ENCODE measurements around the gene NFAM1.

NFAM1 gene

GRCh38 chr22:42461511-42461910 lies 29.3 kb upstream of the NFAM1 start:
- Histone ChIP-seq H3K27ac (no peak overlapping the region), H4K20me1 (ENCODE audit: insufficient read depth) (no peaks in the 10 kb centered on the region), H3K4me2 (no peak overlapping the region), H3K36me3 (ENCODE audit: insufficient read depth) (no peaks in the 10 kb centered on the region), H3K9ac (no peak overlapping the region), H3K27me3 (ENCODE audit: insufficient read depth, low read depth) (no peaks in the 10 kb centered on the region; the same call in 1 of the 2 replicates), H3K4me3 (IDR thresholded peaks at IDR 0.05; ENCODE audit: insufficient read depth, low read depth, low read length) (no peak overlapping the region), H3K79me2 (ENCODE audit: insufficient read depth, low read depth) (no peaks in the 10 kb centered on the region), H3K4me1 (ENCODE audit: low read depth, poor library complexity, severe bottlenecking) (no peaks in the 10 kb centered on the region), H2AFZ (ENCODE audit: low read depth) (no peak overlapping the region)
- TF ChIP-seq CTCF (conservative IDR thresholded peaks at IDR 0.05; ENCODE audit: low read depth, low read length): no peak

GRCh38 chr22:42459287-42460063 lies 27.3 kb upstream of the NFAM1 start:
- no peak overlapping the region for H3K4me2 ChIP-seq
- no peak overlapping the region for H2AFZ ChIP-seq (ENCODE audit: low read depth)
- H3K27me3 ChIP-seq (ENCODE audit: insufficient read depth, low read depth): no peaks in the 10 kb centered on the region; the same call in 1 of the 2 replicates

GRCh38 chr22:42452916-42453315 lies 20.7 kb upstream of the NFAM1 start:
- Histone ChIP-seq H3K4me2 (no peak overlapping the region), H3K4me3 (IDR thresholded peaks at IDR 0.05; ENCODE audit: insufficient read depth, low read depth, low read length) (no peak overlapping the region), H3K27ac (no peak overlapping the region), H3K9ac (no peak overlapping the region), H3K79me2 (ENCODE audit: insufficient read depth, low read depth) (no peaks in the 10 kb centered on the region), H3K4me1 (ENCODE audit: low read depth, poor library complexity, severe bottlenecking) (no peaks in the 10 kb centered on the region), H4K20me1 (ENCODE audit: insufficient read depth) (no peaks in the 10 kb centered on the region), H3K36me3 (ENCODE audit: insufficient read depth) (no peaks in the 10 kb centered on the region), H3K27me3 (ENCODE audit: insufficient read depth, low read depth) (no peaks in the 10 kb centered on the region; the same call in 1 of the 2 replicates), H2AFZ (ENCODE audit: low read depth) (no peak overlapping the region)
- no peak for TF ChIP-seq CTCF (conservative IDR thresholded peaks at IDR 0.05; ENCODE audit: low read depth, low read length)

More at GRCh38 chr22:42459287-42460063, 27.3 kb upstream of the NFAM1 start:
- no peak for TF ChIP-seq CTCF (conservative IDR thresholded peaks at IDR 0.05; ENCODE audit: low read depth, low read length)
- H3K27ac ChIP-seq: no peak overlapping the region
- H3K4me1 ChIP-seq (ENCODE audit: low read depth, poor library complexity, severe bottlenecking): no peaks in the 10 kb centered on the region
- H3K9ac ChIP-seq: no peak overlapping the region
- no peaks in the 10 kb centered on the region for H3K79me2 ChIP-seq (ENCODE audit: insufficient read depth, low read depth)
- H3K36me3 ChIP-seq (ENCODE audit: insufficient read depth): no peaks in the 10 kb centered on the region
- H4K20me1 ChIP-seq (ENCODE audit: insufficient read depth): no peaks in the 10 kb centered on the region
- H3K4me3 ChIP-seq (IDR thresholded peaks at IDR 0.05; ENCODE audit: insufficient read depth, low read depth, low read length): no peak overlapping the region

- Histone ChIP-seq H3K27ac (no peak overlapping the region), H3K36me3 (ENCODE audit: insufficient read depth) (no peaks in the 10 kb centered on the region), H3K4me3 (IDR thresholded peaks at IDR 0.05; ENCODE audit: insufficient read depth, low read depth, low read length) (no peak overlapping the region)
Observed at GRCh38 chr22:42452456-42452855, 20.3 kb upstream of the NFAM1 start.

More at GRCh38 chr22:42452456-42452855, 20.3 kb upstream of the NFAM1 start:
- no peaks in the 10 kb centered on the region; the same call in 1 of the 2 replicates for H3K27me3 ChIP-seq (ENCODE audit: insufficient read depth, low read depth)
- H3K4me1 ChIP-seq (ENCODE audit: low read depth, poor library complexity, severe bottlenecking): no peaks in the 10 kb centered on the region
- no peaks in the 10 kb centered on the region for H3K79me2 ChIP-seq (ENCODE audit: insufficient read depth, low read depth)
- no peak overlapping the region for H3K4me2 ChIP-seq
- no peak for TF ChIP-seq CTCF (conservative IDR thresholded peaks at IDR 0.05; ENCODE audit: low read depth, low read length)
- H4K20me1 ChIP-seq (ENCODE audit: insufficient read depth): no peaks in the 10 kb centered on the region
- no peak overlapping the region for H3K9ac ChIP-seq
- no peak overlapping the region for H2AFZ ChIP-seq (ENCODE audit: low read depth)

Data from KMS-11 (cell line).